Stomach (tissue), 4 donors: ENCODE measurements around the gene PIP4K2C.

Experiments used
- CTCF ChIP-seq, 7 experiments: fragments of 450-650 bp in 4 of 7; fragments of 200-600 bp in 3 of 7; sonication (generic) in 3 of 7; IDR thresholded peaks; one replicate each; pipeline ENCODE4 v1.5.1; 2016 to 2019; ENCODE audit warnings: antibody characterized with exemption in 7 of 7, control low read depth in 2 of 7, mild to moderate bottlenecking in 1 of 7
- POLR2AphosphoS5 ChIP-seq, 3 donors: sonication (generic); formaldehyde crosslinking; IDR thresholded peaks; one replicate each; pipeline ENCODE4 v1.6.1; 2016; ENCODE audit warnings: antibody characterized with exemption in 3 of 3

- no peak for TF ChIP-seq POLR2AphosphoS5 (IDR thresholded peaks at IDR 0.05)
- TF ChIP-seq CTCF (IDR thresholded peaks at IDR 0.05), result no peak
These were observed 26.7 kb upstream of the PIP4K2C start for GRCh38 chr12:57564178-57564740.
